ENCODE results near the gene GNB1L. TPM values are rescaled to one million over a fixed set of nuclear protein-coding genes. Genes with fewer than 3 reads are reported as not detected.

The GNB1L gene
- total RNA-seq, 1 donor from 2014 or later: 5.5 TPM

DNA sequence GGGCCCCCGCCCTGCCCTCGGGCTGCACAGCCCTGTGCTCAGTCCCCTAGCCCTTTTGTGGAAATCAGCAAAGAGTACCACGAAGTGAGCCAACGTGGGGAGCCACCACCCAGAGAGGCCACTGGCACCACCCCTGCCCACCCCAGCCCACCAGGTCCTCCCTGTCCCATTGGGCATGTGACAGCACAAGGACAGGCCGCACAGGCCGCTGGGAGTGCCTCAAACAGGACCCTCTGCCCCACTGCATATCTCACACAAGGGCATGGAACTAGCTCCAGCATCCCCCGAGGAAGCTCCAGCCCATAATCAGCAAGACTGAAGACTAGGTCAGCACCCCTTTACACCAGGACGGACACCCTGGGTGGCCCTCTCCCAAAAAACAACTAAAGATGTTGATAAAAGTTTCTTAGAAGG, 29.7 kb downstream of the GNB1L start:
- no peak for DNase-seq (ENCODE audit: low read depth in 2 of 2)

DNA sequence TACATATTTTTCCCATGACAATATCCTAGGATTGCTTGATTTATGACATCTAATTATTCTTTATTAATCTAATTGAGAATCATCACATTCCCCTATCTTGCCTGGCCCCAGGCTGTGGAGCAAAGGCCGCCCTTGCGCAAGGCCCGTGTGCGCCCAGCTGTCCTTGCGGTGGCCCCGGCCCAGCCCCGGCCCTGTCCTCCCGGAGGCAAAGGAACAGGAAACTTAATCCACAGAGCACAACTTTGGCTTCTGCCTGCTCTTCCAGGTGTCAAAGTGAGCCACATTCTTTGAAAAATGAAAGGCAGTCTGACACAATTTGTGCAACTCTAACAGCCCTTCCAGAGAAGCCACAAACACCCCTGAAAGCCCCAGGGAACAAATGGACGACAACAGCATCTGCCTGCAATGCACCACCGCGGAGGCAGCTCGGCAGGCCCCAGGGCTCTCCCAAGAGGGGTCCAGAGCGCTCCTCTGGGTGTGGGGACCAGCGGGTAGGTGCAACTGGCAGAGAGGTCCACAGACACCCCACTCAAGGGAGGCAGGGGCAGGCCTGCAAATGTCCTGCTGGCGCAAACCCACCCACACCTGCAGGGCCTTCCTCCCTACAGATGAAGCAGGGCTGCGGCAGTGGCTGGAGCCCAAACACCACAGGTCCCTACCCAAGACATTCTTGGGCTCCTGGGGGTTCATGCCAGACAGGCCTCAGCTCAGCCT, 30.3 kb downstream of the GNB1L start:
- DNase-seq (ENCODE audit: low read depth in 2 of 2): no peak

DNA sequence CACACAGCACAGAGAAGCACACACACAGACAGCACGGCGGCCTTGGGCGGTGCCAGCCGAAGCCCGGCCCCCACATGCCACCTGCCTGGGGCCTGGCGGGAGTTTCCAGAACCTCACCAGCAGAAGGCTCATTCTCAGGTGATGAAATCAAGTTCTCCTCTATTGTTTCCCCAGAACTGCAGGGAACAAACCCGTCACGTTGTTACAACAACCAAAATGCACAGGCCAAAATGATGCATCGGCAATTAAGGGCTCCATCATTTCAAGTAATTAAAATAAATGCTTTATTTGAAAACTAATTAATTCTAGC, 30.8 kb downstream of the GNB1L start:
- no peak for DNase-seq (ENCODE audit: low read depth in 2 of 2)

DNA sequence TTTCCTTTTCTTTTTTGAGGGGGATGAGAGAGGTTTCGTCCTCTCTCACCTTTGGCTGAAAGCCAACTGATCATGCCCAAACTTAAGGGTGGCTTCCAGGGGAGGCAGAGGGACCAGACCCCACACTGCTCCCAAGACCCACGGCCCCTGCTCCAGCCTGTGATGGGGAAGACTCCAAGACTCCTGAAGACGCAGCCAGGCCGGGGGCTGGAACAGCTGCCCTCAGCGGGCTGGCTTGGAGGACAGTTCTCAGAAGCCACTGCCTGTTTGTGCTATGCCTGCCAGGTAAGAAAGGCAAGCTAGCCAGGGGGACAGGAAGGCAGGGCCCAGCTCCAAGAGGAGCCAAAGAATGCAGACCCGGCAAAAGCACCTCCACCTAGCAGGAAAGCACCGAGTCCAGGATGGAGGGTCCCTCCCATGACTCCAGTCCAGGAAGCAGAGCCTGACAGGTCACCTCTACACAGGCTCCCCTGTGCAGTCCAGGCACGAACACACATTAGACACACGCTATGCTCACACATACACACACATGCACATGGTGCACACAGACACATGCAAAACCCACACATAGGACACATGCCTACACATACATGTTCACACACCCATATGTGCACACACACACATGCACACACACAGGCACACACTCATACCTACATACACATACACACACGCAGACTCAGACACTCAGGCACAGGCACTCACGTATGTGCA, 31.3 kb downstream of the GNB1L start:
- DNase-seq (ENCODE audit: low read depth in 2 of 2): no peak

DNA sequence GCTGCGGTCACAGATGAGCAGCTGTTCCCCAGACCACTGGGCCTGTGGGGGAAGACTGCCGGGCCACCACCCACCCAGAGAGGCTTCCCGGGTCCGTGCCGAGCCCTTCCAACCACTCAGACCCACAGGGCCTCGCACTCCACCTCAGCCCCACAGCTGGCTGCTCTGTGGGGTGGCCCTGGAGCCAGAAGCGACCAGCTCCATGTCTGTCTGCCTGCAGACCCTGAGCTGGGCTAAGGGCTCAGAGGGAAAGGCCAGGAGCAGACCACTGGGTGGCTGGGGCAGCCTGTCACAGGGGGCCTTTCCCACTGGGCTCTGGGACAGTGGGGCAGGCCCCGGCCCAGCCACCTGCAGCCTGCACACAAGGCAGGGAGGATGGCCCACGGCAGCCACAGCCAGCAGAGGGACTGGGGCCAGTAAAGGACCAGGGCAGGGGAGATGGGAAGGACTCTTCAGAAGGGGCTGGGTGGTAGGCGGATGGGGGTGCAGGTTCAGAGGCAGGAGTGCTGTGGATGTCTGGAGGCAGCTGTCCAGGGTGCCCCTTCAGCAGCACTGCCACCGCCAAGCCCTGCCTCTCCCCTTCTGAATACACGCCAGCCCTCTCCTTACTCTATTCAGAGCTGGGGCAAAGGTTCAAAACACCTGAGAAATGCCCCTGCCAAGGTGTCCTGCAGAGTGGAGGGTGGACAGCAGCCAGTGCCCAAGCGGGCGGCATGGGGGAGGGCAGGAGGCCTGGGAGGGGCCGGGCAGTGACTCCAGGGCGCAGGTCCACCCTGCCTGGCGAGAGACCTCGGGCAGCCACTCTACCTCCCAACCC, 32.2 kb downstream of the GNB1L start:
- no peak for DNase-seq (ENCODE audit: low read depth in 2 of 2)

DNA sequence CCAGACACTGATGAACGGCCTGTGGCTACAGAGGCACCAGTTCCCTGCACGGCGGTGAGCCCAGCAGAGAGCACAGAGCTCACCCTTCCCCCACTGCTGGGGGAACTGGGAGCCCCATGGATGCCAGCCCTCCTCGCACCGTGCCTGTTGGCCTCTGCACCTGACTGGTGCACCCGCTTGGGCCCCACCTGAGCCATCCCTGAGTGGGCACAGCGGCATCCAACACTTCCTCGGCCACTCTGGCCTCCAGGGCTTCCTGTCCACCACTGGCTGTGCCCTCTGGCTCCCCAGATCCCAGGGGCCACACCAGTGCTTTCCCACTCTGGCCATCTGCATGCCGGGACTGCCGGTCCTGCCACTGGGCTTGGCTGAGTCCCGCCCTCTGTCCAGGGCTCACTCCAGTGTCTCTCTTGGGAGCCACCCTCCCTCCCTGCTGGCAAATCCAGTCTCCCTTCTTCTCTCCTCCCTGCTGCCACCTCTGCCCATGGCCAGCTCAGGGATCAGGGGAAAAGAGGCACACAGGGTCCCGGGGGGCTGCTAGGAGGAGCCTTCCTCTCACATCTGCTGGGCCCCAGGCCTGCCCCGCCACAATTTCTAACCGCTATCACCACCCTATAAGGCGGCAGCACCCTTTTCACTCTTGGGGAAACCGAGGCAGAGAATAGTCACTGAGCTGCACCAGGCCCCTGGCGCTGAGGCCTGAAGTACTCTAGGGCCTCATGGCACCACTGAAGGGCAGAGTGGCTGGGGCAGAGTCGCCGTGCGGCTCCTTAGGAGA, 33.0 kb downstream of the GNB1L start:
- DNase-seq (ENCODE audit: low read depth in 2 of 2): no peak

DNA sequence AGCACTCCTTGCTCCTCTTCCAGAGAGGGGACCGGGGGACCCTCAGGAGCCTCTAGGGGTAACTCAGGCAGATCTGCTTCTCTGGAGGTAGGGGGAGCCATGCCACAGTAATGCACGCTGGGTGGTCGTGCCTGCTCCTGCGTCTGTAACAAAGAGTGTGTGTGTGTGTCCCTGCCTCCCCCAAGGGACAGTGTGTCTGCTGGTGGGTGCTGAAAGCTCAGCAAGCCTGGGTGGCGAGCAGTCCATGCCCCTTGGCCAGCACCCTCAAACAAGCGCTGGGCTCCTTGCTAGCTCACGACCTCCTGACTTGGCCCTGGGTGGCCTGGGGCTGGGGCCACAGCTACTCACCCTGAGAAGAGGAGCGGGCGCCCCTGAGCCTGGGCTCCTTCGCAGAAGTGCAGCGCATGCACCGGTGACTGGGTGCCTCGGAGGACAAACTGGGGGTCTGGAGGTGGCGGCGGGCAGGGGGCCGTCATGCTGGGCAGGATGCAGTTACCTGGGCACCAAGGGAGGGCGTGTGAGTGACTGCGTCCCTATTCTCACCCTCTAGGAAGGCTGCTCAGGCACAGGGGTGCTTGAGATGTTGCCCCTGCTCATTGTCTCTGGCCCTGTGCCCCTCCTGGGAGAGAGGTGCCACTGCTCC, 33.7 kb downstream of the GNB1L start:
- DNase-seq (ENCODE audit: low read depth in 2 of 2): peak in 1 of 2 donors; percentile 33

DNA sequence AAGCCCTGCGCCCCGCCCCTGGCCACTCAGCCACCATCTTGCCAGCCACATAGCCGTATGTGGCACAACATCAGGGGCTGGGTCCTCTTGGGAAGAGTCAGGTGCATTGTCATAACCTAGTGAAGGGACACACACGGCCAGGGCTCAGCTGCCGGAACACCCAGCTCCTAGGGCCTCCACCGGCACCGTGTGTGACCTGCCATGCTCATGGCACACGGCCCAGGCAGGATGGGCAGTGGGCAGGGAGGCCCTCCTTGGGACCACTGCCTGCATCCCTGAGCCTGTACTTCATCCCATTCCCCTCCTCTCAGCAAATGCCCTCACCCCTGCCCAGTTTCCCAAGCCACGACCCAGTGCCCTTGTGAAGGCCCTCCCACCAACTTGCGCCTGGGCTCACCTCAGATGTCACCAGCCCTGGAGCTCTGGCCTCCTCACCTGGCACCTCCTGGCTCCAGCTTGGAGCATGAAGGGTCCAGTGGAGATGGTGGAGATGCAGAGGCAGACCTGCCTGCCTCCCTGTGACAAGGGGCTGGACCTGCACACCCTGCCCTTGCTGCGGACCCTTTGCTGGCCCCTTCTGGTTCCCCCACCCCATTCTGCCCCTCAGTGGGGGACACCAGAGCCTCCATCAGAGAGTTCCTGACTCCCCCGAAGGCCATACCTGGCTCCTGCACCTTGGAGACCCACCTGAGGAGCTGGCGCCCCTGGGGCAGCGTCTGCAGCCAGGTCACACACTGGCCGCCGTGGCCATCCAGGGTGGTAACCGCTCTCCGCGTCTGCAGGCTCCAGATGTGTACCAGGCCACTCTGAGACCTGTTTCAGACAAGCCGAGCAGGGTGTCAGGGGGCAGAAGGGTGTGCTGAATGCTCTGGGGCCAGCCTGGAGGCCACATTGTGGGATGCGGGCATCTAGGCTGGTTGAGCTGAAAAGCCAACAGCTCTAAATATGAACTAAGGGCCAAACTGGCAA, 34.5 kb downstream of the GNB1L start:
- DNase-seq (ENCODE audit: low read depth in 2 of 2): no peak

DNA sequence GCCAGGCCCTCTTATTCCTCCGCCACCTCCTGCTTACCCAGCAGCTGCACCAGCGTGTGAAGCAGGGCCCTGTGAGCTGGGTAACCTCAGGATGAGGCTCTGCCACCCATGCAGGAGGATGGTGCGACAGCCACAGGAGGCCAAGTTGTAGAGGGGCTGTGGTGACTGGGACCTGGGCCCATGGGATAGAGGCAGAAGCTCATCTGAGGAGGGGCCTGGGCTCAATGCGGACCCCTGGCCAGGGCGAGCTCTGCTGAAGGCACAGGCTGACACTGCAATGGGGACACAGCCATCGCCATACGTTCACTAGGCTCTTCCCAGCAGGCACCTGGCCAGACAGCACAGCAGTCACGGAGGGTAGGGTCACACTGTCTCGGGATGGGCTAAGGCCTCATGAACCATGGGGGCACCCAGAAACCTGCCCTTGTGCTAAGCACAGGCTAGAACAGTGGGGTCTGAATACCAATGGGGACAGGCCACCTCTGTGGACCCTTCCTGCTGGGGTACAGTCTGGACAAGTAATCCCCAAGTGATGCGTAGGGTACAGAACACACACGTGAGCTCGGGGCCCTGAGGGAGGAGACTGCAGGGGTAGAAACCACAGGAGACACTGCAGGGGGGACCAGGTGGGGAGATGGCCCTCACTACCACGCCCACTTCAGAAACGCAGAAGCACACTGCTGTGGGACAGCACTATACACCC, 35.3 kb downstream of the GNB1L start:
- DNase-seq (ENCODE audit: low read depth in 2 of 2): no peak

DNA sequence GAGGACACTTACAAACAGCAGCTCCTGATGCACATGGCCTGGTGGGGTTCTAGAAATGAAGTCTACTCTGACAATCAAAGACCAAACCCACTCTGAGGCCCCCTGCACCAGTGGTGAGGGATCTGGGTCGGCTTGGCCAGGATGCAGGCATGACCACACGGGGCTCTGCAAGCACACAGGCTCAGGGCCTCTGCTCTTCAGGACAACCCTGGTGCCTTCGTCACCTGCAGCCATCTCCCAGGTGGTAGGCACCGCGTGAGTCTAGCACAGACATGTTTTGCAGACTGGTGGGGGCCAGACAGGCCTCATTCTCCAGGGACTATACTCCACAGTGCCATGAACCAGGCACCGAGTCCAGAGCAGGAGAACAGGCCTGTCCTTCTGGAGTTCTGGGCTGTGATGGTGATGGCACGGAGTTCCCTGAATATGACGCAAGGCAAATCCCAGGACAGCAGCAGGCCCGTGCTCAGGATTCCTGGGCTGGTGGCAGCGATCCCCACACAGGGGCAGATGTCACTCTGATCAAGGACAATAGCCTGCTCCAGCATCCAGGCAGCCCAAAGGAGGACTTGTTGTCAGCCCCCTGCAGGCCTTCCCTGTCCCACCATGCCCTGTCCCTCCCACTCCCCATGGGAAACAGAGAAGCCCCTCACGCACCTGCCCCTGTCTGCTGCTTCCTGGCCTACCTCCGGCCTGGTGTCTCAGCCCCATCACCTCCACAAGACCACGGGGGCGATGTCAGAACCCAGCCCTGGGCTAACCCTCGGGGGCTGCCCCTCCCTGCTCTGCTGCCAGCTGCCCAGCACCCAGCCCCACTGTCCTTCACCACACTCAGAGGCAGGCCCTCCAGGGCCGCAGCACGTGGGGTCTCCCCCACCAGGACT, 36.1 kb downstream of the GNB1L start:
- DNase-seq (ENCODE audit: low read depth in 2 of 2): no peak

DNA sequence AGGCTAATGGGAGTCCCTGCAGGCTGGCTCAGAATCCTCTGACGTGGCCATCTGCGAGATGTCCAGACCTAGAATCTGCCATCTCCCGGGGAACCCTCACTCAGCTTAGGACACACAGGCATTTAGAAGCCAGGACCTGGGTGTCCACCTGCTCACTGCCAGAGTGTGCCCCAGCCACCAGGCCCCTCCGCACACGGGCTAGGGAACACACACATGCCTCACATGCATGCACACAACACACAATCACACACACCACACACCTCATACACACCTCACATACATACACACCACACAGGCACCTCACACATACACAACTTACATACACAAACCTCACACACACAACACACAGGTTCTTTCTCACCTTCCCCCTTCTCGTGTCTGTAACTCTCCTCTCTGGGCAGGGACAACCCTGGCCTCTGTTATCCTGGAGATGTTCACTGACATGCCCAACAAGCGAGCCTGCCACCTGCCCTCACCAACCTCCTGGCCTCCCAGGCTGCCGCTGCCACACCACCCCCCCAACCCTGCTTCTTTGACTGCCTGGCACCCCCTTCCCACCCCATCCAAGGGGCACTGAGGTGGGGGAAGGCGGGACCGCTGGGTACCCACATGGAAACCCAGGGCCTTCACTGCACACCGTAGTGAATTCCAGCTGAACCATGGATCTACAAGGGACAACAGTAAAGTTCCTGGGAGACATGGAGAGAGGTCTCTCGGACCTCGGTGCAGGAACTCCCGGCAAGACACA, 38.1 kb downstream of the GNB1L start:
- DNase-seq (ENCODE audit: low read depth in 2 of 2): no peak

DNA sequence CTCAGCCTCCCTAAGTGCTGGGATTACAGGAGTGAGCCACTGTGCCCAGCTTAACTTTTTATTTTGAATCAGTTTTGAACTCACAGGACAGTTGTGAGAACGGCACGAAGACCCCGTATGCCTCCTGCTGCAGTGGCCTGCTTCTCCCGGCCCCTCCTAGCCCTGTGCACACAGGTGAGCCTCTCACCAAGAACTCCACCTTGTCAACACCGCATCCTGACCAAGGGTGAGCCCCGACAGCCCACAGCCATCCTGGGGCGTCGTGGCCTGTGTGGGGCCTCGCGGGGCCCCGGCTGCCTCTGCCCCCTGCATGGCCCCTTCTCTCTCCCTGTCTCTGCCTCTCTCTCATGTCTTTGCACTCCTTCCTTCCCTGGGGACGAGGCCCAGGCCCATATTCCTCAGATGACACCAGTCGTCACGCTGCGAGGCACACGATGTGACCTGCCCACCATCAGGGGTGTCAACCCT, 38.8 kb downstream of the GNB1L start:
- DNase-seq (ENCODE audit: low read depth in 2 of 2): no peak

DNA sequence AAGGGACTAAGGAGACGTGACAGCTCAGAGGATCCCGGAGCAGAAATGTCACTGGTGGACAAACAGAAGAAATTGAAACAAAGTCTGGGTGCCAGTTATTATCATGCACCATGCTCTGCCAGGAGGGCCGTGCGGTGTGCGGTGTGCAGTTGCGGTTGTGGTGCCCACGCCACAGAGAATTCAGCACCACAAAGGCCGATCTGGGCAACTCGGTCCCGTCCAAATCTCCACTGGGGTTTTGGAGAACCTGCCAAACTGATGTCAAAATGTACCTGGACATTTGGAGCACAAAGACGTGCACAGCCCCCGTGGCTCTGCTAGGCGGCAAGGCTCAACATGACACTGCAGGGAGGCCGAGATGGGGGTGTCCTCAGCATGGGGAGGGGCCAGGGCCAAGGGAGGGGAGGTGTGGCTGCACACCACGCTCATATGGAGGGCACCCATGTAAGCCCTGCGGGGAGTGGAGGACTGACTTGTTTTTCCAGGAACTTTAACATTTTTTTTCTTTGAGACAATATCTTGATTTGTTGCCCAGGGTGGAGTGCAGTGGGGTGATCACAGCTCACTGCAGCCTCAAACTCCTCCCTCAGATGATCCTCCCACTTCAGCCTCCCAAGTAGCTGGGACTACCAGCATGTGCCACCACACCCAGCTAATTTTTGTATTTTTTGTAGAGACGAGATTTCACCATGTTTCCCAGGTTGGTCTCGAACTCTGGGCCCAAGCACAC, 39.4 kb downstream of the GNB1L start:
- no peak for DNase-seq (ENCODE audit: low read depth in 2 of 2)

DNA sequence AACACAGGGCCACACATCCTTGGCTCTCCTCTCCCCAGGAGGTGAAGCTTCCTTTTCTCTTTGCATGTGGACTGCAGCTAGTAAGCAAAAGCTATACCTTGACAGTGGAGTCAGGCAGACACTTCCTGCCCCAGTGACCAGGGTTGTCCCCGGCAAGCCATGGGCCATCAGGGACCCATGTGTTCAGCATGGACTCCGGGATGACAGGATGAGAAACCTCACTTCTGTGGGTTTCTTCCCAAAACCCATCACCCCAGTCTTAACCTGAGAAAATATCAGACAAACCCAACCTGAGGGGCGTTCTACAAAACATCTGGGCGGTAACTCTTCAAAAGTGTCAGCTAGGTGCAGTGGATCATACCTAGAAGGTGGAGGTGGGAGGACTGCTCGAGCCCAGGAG, 40.2 kb downstream of the GNB1L start:
- DNase-seq (ENCODE audit: low read depth in 2 of 2): no peak

DNA sequence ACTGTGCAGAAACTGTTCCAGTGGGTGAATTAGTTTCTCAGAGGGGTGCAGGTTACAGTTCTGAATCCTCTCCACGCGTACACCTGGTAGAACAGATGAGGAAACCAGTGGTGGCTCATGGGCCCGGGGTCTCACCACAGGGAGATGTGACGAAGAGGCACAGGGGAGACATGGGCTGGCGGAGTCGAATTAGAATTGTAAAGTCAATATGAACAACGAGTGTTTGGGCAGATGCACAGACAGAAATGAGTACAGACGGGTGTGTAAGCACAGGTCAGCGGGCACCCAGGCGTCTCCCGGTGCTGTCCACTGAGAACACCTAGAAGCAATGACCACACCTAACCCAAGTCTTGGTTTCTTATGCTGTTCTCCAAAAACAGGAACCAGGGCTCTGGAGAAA, 41.8 kb downstream of the GNB1L start:
- DNase-seq (ENCODE audit: low read depth in 2 of 2): no peak

DNA sequence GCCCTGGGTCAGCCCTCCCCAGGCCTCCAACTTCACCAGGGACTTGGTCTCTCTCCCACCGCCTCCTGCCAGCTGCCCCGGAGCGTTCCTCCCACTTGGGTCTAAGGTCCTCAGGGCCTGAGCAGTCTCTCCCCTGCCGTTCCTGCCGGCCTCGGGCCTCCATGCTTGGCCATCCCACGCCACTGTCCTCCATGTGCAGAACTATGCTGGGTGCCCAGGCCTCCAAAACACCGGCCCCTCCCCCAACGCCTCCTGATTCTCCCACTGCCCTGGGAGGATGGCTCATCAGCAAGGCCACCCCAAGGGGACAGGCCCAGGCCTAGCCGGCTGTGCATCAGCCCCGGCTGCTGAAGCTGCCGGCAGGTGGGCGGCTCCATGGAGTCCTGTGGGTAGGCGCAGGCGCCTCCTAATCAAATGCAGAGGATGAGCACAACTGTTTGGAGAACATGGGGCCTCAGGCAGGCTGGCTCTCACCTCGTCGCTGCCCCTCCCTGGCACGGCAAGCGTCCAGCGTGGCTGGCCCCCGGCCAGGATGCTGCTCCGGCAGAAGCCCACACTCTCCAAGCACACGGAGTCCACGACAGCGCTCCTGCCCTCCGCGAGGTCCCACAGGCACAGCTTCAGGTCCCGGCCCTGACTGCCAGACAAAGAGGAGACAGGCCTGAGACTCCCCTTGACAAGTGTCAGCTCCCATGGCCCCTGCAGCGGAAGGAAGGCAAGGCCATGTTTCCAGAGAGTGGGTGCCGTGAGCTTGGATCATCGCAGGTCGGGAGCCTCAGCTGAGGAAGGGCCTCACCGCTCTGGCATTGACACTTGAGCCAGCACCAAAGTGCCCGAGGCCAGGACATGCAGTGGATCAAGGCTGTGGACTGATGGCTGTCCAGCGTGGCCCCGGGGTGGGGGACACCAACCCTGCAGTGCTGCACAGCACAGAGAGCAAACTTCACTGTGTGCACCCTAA, 42.6 kb downstream of the GNB1L start:
- DNase-seq (ENCODE audit: low read depth in 2 of 2): no peak
